CD14-positive monocyte (primary cell): ENCODE data around the gene RNF13. TPM values are rescaled to one million over a fixed set of nuclear protein-coding genes. Genes with fewer than 3 reads are reported as not detected.

Source experiments
- DNase-seq, 3 donors: peaks; one replicate each; pipeline ENCODE4 v3.0.0-alpha.2; 2011 to 2022
- H2AFZ ChIP-seq: 2 replicates; pipeline ENCODE4 v1.6.0; 2012; ENCODE audit warnings: mild to moderate bottlenecking, low read depth, low read length, inconsistent platforms; ENCODE audit not compliant: insufficient read depth, poor library complexity, severe bottlenecking
- H3K27ac ChIP-seq, 2 donors: 1 replicate in 1 of 2; 2 replicates in 1 of 2; pipeline ENCODE4 v1.5.1; 2012 to 2013; ENCODE audit warnings: low read length in 2 of 2, control low read depth in 1 of 2, inconsistent platforms in 1 of 2, low read depth in 1 of 2, mild to moderate bottlenecking in 1 of 2
- H3K27me3 ChIP-seq, 2 donors: one replicate each; pipeline versions ENCODE4 v1.6.0 to v1.6.1; 2011 to 2013; ENCODE audit warnings: low read length in 2 of 2; ENCODE audit not compliant: control insufficient read depth in 2 of 2, insufficient read depth in 2 of 2
- H3K36me3 ChIP-seq, 2 donors: replicated peaks in 1 of 2; 1 replicate in 1 of 2; 2 replicates in 1 of 2; pipeline versions ENCODE4 v1.5.1 to v1.6.1; 2012 to 2013; ENCODE audit warnings: low read length in 2 of 2, control low read depth in 1 of 2, inconsistent platforms in 1 of 2, mild to moderate bottlenecking in 1 of 2; ENCODE audit not compliant: insufficient read depth in 2 of 2, control insufficient read depth in 1 of 2
- H3K4me1 ChIP-seq, 2 donors: 1 replicate in 1 of 2; 2 replicates in 1 of 2; pipeline versions ENCODE4 v1.5.1 to v1.6.1; 2012 to 2013; ENCODE audit warnings: low read length in 2 of 2, control low read depth in 1 of 2, inconsistent platforms in 1 of 2, mild to moderate bottlenecking in 1 of 2, moderate library complexity in 1 of 2; ENCODE audit not compliant: insufficient read depth in 2 of 2, control insufficient read depth in 1 of 2
- H3K4me2 ChIP-seq: replicated peaks from 2 replicates; pipeline ENCODE3; 2012; ENCODE audit warnings: low read length, moderate library complexity, mild to moderate bottlenecking; ENCODE audit not compliant: poor library complexity, severe bottlenecking; ENCODE audit errors: extremely low read depth
- H3K4me3 ChIP-seq, 3 experiments: fragments of 200-600 bp in 1 of 3; sonication (generic) in 1 of 3; replicated peaks in 1 of 3; 1 replicate in 2 of 3; 2 replicates in 1 of 3; pipeline ENCODE4 v1.5.1; 2011 to 2013; ENCODE audit warnings: low read length in 3 of 3, mild to moderate bottlenecking in 3 of 3, control low read depth in 2 of 3, low read depth in 2 of 3, inconsistent platforms in 1 of 3, moderate library complexity in 1 of 3
- H3K79me2 ChIP-seq: 2 replicates; pipeline ENCODE4 v1.6.0; 2012; ENCODE audit warnings: mild to moderate bottlenecking, control low read depth, inconsistent platforms, low read length, moderate library complexity; ENCODE audit not compliant: insufficient read depth
- H3K9ac ChIP-seq: 2 replicates; pipeline ENCODE4 v1.6.0; 2017; ENCODE audit warnings: low read length, mild to moderate bottlenecking; ENCODE audit not compliant: insufficient read depth, poor library complexity, severe bottlenecking
- H3K9me3 ChIP-seq, 2 donors: replicated peaks in 1 of 2; 1 replicate in 1 of 2; 2 replicates in 1 of 2; pipeline versions ENCODE4 v1.5.1 to v1.6.1; 2012 to 2013; ENCODE audit warnings: low read length in 2 of 2, control low read depth in 1 of 2; ENCODE audit not compliant: control insufficient read depth in 1 of 2, insufficient read depth in 1 of 2
- H4K20me1 ChIP-seq: 2 replicates; pipeline ENCODE4 v1.6.0; 2012; ENCODE audit warnings: mild to moderate bottlenecking, low read length, control low read depth, moderate library complexity; ENCODE audit not compliant: insufficient read depth
- H3K27ac Mint-ChIP-seq, 7 donors: one replicate each; pipeline ENCODE4 v1.8.0; 2020; ENCODE audit warnings: mild to moderate bottlenecking in 7 of 7, mixed read lengths in 7 of 7, moderate library complexity in 6 of 7, inconsistent platforms in 2 of 7
- H3K27me3 Mint-ChIP-seq, 3 donors: one replicate each; pipeline ENCODE4 v1.8.0; 2021 to 2022; ENCODE audit warnings: low read depth in 3 of 3, mild to moderate bottlenecking in 3 of 3, mixed read lengths in 3 of 3, moderate library complexity in 3 of 3, inconsistent platforms in 1 of 3
- H3K36me3 Mint-ChIP-seq, 2 donors: one replicate each; pipeline ENCODE4 v1.8.0; 2020; ENCODE audit warnings: mixed read lengths in 2 of 2, inconsistent platforms in 1 of 2, mild to moderate bottlenecking in 1 of 2
- H3K4me1 Mint-ChIP-seq: one replicate; pipeline ENCODE4 v1.8.0; 2020; ENCODE audit warnings: mild to moderate bottlenecking, mixed read lengths
- H3K4me3 Mint-ChIP-seq, 2 donors: one replicate each; pipeline ENCODE4 v1.8.0; 2020; ENCODE audit warnings: mild to moderate bottlenecking in 2 of 2, mixed read lengths in 2 of 2, moderate library complexity in 1 of 2
- H3K9me3 Mint-ChIP-seq, 7 donors: one replicate each; pipeline ENCODE4 v1.8.0; 2020 to 2022; ENCODE audit warnings: mixed read lengths in 7 of 7, mild to moderate bottlenecking in 6 of 7, moderate library complexity in 6 of 7, inconsistent platforms in 2 of 7
- CTCF ChIP-seq: fragments of 200-600 bp; IDR thresholded peaks from one replicate; pipeline ENCODE4 v1.8.0; 2022; ENCODE audit warnings: antibody characterized with exemption, mild to moderate bottlenecking
- WGBS: methylation state at CpG from one replicate; pipeline ENCODE4 v1.1.5; 2013; ENCODE audit warnings: missing lambda C conversion rate; ENCODE audit not compliant: insufficient coverage; 5-methylcytosine and 5-hydroxymethylcytosine counted together
- intact Hi-C, 2 donors: fragments of 100-400 bp; cut with micrococcal nuclease; formaldehyde crosslinking; loops; one replicate each; pipeline versions ENCODE4 v1.15.0 to v1.15.1; 2023
- polyA plus RNA-seq, 3 donors: library from polyadenylated mRNA; depleted of rRNA in 1 of 3; unstranded in 2 of 3; stranded (reverse) in 1 of 3; fragments of 300-500 nt in 2 of 3; fragments of >200 nt in 1 of 3; fragmentation: Illumina TruSeq in 2 of 3; gene quantifications; 1 replicate in 2 of 3; 2 replicates in 1 of 3; pipeline ENCODE4 v1.2.3, GENCODE V29; 2012 to 2021

Gene RNF13
- polyA plus RNA-seq, 3 donors, result 95.4 to 481 (median 462) TPM

DNA sequence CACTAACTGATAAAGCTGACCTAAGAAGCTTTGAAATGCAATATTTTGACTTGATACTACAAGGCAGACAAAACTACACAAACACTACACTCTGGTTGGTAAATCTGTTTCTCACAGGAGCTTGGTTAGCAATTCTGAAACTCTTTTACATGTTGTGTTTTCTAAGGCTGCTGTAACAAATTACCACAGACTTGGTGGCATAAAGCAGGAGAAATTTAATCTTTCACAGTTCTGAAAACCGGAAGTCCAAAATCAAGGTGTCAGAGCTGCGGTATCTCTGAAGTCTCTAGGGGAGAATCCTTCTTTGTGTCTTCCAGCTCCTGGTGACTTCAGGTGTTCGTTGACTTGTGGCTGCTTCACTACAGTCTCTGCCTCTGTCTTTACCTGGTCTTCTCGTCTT, 170.6 kb downstream of the RNF13 start:
- H3K36me3 ChIP-seq, result no peaks in the 10 kb centered on the region

DNA sequence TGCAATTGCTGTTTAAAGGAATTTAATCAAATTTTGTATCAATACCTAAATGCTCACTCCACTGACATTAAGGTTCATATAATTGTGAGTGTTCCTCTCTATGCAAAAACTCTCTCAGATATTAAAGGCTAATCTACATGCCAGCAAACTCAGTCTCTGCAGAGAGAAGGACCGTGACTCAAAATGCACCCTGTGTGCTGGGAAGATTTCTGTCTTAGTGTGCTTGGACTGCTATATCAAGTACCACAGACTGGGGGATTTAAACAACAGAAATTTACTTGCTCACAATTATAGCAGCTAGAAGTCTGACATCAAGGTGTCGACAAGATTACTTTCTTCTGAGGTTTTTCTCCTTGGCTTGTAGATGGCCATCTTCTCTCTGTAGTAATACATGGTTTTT, 176.3 kb downstream of the RNF13 start:
- Histone ChIP-seq H3K4me3 (no peak overlapping the region), H3K4me1 (no peaks in the 10 kb centered on the region), H3K79me2 (no peaks in the 10 kb centered on the region), H3K9ac (no peak overlapping the region), H3K27ac (no peak overlapping the region), H2AFZ (no peak overlapping the region), H3K9me3 (peaks cover 8 to 13% of the 10 kb centered on the region in 2 donors), H3K4me2 (no peak overlapping the region), H3K36me3 (no peaks in the 10 kb centered on the region), H3K27me3 (no peaks in the 10 kb centered on the region), H4K20me1 (no peaks in the 10 kb centered on the region)
- Mint-ChIP-seq H3K27me3 (peaks cover 5 to 8% (median 5%) of the 10 kb centered on the region in 3 donors), H3K4me3 (no peak overlapping the region), H3K27ac (no peak overlapping the region), H3K9me3 (peaks cover 4 to 14% (median 12%) of the 10 kb centered on the region in 7 donors), H3K4me1 (no peaks in the 10 kb centered on the region), H3K36me3 (no peaks in the 10 kb centered on the region)
- no peak for DNase-seq
- intact Hi-C loops, result no loop called here
- no CpG with 5 or more reads among the region's 2 CpGs for WGBS
- TF ChIP-seq CTCF, result no peak

More for the DNA sequence above, 170.6 kb downstream of the RNF13 start:
- no peak overlapping the region for H3K4me3 Mint-ChIP-seq
- H4K20me1 ChIP-seq, result no peaks in the 10 kb centered on the region
- no peak overlapping the region for H3K27ac ChIP-seq
- H3K9me3 Mint-ChIP-seq, result peaks cover 0 to 10% (median 4%) of the 10 kb centered on the region in 7 donors
- no peaks in the 10 kb centered on the region for H3K4me1 Mint-ChIP-seq
- H3K36me3 Mint-ChIP-seq, result no peaks in the 10 kb centered on the region
- H3K9me3 ChIP-seq, result peaks cover 0 to 4% of the 10 kb centered on the region in 2 donors
- H3K4me1 ChIP-seq, result no peaks in the 10 kb centered on the region
- intact Hi-C loops, result no loop called here
- H3K27ac Mint-ChIP-seq, result no peak overlapping the region
- H3K9ac ChIP-seq, result no peak overlapping the region
- H3K4me2 ChIP-seq, result no peak overlapping the region
- H3K27me3 ChIP-seq, result no peaks in the 10 kb centered on the region
- 100% methylated on average over 2 of the region's 4 CpGs for WGBS
- H3K79me2 ChIP-seq, result no peaks in the 10 kb centered on the region
- no peak overlapping the region for H2AFZ ChIP-seq
- no peak for DNase-seq
- peaks cover 2 to 6% (median 3%) of the 10 kb centered on the region in 3 donors for H3K27me3 Mint-ChIP-seq
- TF ChIP-seq CTCF, result no peak
- H3K4me3 ChIP-seq, result no peak overlapping the region
